Activated T-helper 17 cell treated with anti-CD3 and anti-CD28 coated beads, Interleukin-2, amount 50 U/mL, for 72 hours (primary cell): ENCODE measurements around the gene LATS2. TPM values are rescaled to one million over a fixed set of nuclear protein-coding genes. Genes with fewer than 3 reads are reported as not detected.

Source experiments
- ATAC-seq: fragments of 150-1000 bp; cut with Tn5 transposase; replicated peaks from 2 replicates; pipeline ENCODE4 v1.10.0; 2021; ENCODE audit warnings: mild to moderate bottlenecking, moderate library complexity
- H3K27ac Mint-ChIP-seq: one replicate; pipeline ENCODE4 v1.8.0; 2022; ENCODE audit warnings: mixed read lengths
- H3K27me3 Mint-ChIP-seq: one replicate; pipeline ENCODE4 v1.8.0; 2022; ENCODE audit warnings: mixed read lengths
- H3K36me3 Mint-ChIP-seq: one replicate; pipeline ENCODE4 v1.8.0; 2022; ENCODE audit warnings: low read depth, mild to moderate bottlenecking, mixed read lengths
- H3K4me1 Mint-ChIP-seq: one replicate; pipeline ENCODE4 v1.8.0; 2022; ENCODE audit warnings: mixed read lengths
- H3K4me3 Mint-ChIP-seq: one replicate; pipeline ENCODE4 v1.8.0; 2022; ENCODE audit warnings: mild to moderate bottlenecking, mixed read lengths
- H3K9me3 Mint-ChIP-seq: one replicate; pipeline ENCODE4 v1.8.0; 2022; ENCODE audit warnings: mixed read lengths
- total RNA-seq, 2 donors: library from RNA; stranded (reverse); gene quantifications; one replicate each; pipeline ENCODE4 v1.2.3, GENCODE V29; 2022

The LATS2 gene
- total RNA-seq, 2 donors from 2014 or later, result 4.9 to 9.2 TPM

DNA sequence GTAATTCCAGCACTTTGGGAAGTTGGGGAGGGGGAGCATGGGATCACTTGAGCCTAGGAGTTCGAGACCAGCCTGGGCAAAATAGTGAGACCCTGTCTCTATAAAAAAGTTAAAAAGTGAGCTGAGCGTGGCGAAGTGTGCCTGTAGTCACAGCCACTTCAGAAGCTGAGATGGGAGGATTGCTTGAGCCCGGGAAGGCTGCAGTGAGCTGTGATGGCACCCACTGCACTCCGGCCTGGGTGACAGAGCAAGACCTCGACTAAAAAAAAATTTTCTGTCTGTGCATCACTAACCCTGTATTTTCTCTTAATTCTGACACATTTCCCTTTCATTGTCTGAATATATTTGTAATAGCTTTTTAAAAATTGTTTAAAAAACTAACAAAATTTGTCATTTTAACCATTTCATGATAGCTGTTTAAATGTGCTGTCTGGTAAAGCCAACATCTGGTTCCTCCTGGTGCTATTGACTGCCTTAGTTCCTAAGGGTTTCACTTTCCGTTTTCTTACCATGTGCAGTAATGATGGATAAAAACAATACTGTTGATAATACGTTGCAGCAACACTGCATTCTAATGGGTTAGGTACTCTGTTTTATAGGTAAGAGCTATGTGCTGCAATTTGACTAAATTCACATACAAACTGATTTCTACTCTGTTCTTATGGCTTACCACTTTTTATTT, 29.7 kb downstream of the LATS2 start:
- no peak overlapping the region for H3K27ac Mint-ChIP-seq
- no peaks in the 10 kb centered on the region for H3K36me3 Mint-ChIP-seq

DNA sequence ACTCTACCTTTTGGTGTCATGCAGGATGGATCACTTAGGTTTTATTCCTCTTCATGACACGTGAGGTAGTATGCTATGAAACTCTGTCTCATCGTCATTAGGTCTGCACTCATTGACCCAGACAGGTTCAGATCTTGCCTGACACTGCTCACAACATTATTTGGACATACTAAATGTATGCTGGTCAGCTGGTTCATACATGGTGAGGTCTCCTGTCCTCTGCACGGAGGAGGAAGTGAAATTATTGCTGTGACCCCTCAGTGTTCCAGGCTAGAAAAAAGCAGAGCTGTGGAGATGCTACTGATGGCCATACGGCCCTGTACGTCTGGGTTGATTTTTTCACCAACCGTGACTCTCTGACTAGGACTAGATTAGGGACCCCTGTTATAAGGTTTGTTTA, 35.8 kb downstream of the LATS2 start:
- no peaks in the 10 kb centered on the region for H3K27me3 Mint-ChIP-seq
- no peak overlapping the region for H3K27ac Mint-ChIP-seq
- H3K9me3 Mint-ChIP-seq, result no peaks in the 10 kb centered on the region
- H3K4me1 Mint-ChIP-seq, result no peaks in the 10 kb centered on the region
- ATAC-seq, result no peak
- no peak overlapping the region for H3K4me3 Mint-ChIP-seq
- H3K36me3 Mint-ChIP-seq, result no peaks in the 10 kb centered on the region

More for the DNA sequence above, 29.7 kb downstream of the LATS2 start:
- Mint-ChIP-seq H3K27me3 (no peaks in the 10 kb centered on the region), H3K9me3 (no peaks in the 10 kb centered on the region), H3K4me1 (peaks cover 23% of the 10 kb centered on the region), H3K4me3 (no peak overlapping the region)
- no peak for ATAC-seq

GRCh38 chr13:21022056-21022979, 39.1 kb downstream of the LATS2 start:
- H3K27ac Mint-ChIP-seq, result no peak overlapping the region
- ATAC-seq, result no peak
- H3K4me3 Mint-ChIP-seq, result no peak overlapping the region
- H3K4me1 Mint-ChIP-seq, result peaks cover 5% of the 10 kb centered on the region
- H3K9me3 Mint-ChIP-seq, result no peaks in the 10 kb centered on the region
- H3K36me3 Mint-ChIP-seq, result no peaks in the 10 kb centered on the region
- no peaks in the 10 kb centered on the region for H3K27me3 Mint-ChIP-seq

DNA sequence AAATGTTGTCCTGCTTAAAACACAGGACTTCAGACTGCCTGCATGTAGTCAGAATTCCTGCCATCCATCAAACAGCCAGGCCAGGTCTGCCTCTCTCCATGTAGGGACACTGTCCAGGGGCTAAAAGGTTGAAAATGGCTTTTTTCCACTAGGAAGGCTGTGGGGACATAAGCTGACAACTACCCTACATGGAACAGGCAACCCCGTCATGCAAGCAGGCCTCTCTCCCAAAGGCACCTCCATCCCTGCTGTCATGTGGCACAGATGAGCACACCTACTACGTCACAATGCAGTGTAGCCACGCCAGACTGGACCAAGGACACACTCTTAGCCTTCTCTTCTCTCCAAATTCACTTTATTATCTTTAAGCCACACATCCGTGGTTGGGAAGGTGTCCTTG, 40.8 kb downstream of the LATS2 start:
- H3K4me1 Mint-ChIP-seq, result peaks cover 14% of the 10 kb centered on the region
- H3K27me3 Mint-ChIP-seq, result no peaks in the 10 kb centered on the region
- H3K27ac Mint-ChIP-seq, result no peak overlapping the region
- peaks cover 5% of the 10 kb centered on the region for H3K9me3 Mint-ChIP-seq
- no peak overlapping the region for H3K4me3 Mint-ChIP-seq
- no peak for ATAC-seq
- no peaks in the 10 kb centered on the region for H3K36me3 Mint-ChIP-seq

DNA sequence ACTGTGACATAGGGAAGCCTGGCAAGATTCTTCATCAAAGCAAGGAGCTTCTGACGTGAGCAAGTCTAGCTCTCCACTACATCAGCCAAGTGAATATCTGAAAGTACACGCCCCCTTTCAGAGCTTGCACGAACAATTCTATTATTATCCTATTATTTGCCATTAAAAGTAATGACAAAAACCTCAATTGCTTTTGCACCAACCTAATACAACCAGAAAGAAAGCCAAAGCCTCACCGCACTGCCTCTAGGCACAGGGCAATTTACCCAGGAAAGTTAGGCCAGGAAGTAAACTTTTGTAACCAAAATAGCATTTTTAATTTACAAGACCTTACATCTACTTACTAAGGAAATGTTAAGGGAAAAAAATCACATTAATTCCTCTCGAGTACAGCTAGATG, 41.2 kb downstream of the LATS2 start:
- H3K27ac Mint-ChIP-seq, result no peak overlapping the region
- H3K36me3 Mint-ChIP-seq, result no peaks in the 10 kb centered on the region
- peaks cover 15% of the 10 kb centered on the region for H3K4me1 Mint-ChIP-seq
- H3K27me3 Mint-ChIP-seq, result no peaks in the 10 kb centered on the region
- H3K9me3 Mint-ChIP-seq, result peaks cover 5% of the 10 kb centered on the region
- no peak for ATAC-seq
- H3K4me3 Mint-ChIP-seq, result no peak overlapping the region

DNA sequence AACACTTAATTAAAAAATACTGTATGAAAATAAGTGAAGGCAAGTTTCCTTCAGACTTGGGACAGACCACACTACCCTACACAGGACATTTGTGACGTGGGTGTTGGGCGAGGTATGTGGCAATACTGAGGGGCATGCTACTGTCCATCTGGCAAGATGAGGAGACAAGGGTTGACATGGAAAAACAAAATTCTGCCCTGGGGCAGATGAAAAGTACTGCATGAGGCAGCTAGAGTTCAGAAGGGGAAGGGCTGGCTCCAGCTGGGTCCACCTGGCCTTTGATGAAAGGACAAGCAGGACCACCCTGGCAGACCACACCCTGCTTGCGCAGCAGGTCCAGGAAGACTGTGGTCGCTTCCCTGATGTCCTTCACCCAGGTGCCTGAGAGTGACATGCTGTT, 43.2 kb downstream of the LATS2 start:
- Mint-ChIP-seq H3K36me3 (no peaks in the 10 kb centered on the region), H3K27me3 (no peaks in the 10 kb centered on the region), H3K9me3 (peaks cover 5% of the 10 kb centered on the region), H3K27ac (peak overlapping the region; percentile 94), H3K4me3 (no peak overlapping the region), H3K4me1 (peaks cover 22% of the 10 kb centered on the region)
- ATAC-seq, result no peak

- Mint-ChIP-seq H3K27me3 (no peaks in the 10 kb centered on the region), H3K36me3 (no peaks in the 10 kb centered on the region), H3K4me1 (peaks cover 22% of the 10 kb centered on the region), H3K27ac (peak overlapping the region; percentile 94), H3K9me3 (peaks cover 5% of the 10 kb centered on the region), H3K4me3 (peak overlapping the region; percentile 78)
- no peak for ATAC-seq
These were observed 44.9 kb downstream of the LATS2 start for GRCh38 chr13:21016487-21016886.

DNA sequence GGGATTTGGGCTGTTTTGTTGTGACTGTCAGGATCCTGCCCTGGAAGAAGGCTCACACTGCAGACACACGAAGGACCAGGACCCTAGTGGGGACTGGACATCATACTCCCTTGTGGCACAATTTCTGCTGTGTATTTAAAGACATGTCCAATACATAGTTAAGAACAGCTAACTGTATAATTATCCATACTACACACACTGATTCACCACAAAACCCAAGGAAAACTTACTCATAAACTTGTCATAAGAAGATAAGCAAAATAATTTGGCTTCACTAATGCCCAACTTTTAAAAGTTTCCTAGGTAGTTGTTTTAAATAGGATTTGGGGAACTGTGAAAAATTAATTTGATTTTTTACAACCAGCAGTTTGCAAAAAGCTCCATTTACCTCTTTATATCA, 46.1 kb downstream of the LATS2 start:
- Mint-ChIP-seq H3K27ac (no peak overlapping the region), H3K4me3 (no peak overlapping the region), H3K27me3 (no peaks in the 10 kb centered on the region), H3K4me1 (peaks cover 33% of the 10 kb centered on the region), H3K36me3 (no peaks in the 10 kb centered on the region), H3K9me3 (peaks cover 12% of the 10 kb centered on the region)
- no peak for ATAC-seq

GRCh38 chr13:21014502-21015170, 46.8 kb downstream of the LATS2 start:
- Mint-ChIP-seq H3K27me3 (no peaks in the 10 kb centered on the region), H3K4me3 (no peak overlapping the region), H3K27ac (no peak overlapping the region), H3K4me1 (peaks cover 36% of the 10 kb centered on the region), H3K36me3 (no peaks in the 10 kb centered on the region), H3K9me3 (peaks cover 12% of the 10 kb centered on the region)
- no peak for ATAC-seq

DNA sequence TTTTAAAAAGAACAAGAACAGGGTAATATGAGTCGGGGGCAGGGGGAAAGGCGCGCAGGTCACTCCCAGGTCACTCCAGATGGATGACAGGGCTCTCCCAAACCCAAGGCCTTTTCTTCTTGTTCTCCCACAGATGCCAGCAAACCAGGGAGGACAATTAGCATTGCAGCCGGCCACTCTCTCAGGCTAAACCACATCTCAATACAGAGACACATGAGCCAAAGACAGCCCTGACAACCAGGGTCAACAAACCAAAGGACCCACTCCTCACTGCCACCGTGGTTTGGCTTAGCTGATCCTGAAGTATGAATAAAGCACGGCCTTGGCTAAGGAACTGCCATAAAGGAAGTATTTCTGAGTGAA, 47.3 kb downstream of the LATS2 start:
- Mint-ChIP-seq H3K27ac (no peak overlapping the region), H3K4me3 (no peak overlapping the region), H3K9me3 (peaks cover 12% of the 10 kb centered on the region), H3K27me3 (no peaks in the 10 kb centered on the region), H3K4me1 (peaks cover 36% of the 10 kb centered on the region), H3K36me3 (no peaks in the 10 kb centered on the region)
- no peak for ATAC-seq

GRCh38 chr13:21013682-21014038, 47.7 kb downstream of the LATS2 start:
- Mint-ChIP-seq H3K36me3 (no peaks in the 10 kb centered on the region), H3K4me3 (no peak overlapping the region), H3K27ac (no peak overlapping the region), H3K27me3 (no peaks in the 10 kb centered on the region), H3K9me3 (peaks cover 12% of the 10 kb centered on the region), H3K4me1 (peaks cover 36% of the 10 kb centered on the region)
- ATAC-seq, result no peak

GRCh38 chr13:21012841-21013681, 48.3 kb downstream of the LATS2 start:
- Mint-ChIP-seq H3K9me3 (peaks cover 12% of the 10 kb centered on the region), H3K27me3 (no peaks in the 10 kb centered on the region), H3K36me3 (no peaks in the 10 kb centered on the region), H3K4me3 (no peak overlapping the region), H3K27ac (peak overlapping the region; percentile 19), H3K4me1 (peaks cover 35% of the 10 kb centered on the region)
- ATAC-seq, result no peak

GRCh38 chr13:21012211-21012610, 49.2 kb downstream of the LATS2 start:
- Mint-ChIP-seq H3K27ac (peak overlapping the region; percentile 19), H3K4me3 (no peak overlapping the region), H3K4me1 (peaks cover 29% of the 10 kb centered on the region), H3K36me3 (no peaks in the 10 kb centered on the region), H3K9me3 (peaks cover 12% of the 10 kb centered on the region), H3K27me3 (no peaks in the 10 kb centered on the region)
- no peak for ATAC-seq

DNA sequence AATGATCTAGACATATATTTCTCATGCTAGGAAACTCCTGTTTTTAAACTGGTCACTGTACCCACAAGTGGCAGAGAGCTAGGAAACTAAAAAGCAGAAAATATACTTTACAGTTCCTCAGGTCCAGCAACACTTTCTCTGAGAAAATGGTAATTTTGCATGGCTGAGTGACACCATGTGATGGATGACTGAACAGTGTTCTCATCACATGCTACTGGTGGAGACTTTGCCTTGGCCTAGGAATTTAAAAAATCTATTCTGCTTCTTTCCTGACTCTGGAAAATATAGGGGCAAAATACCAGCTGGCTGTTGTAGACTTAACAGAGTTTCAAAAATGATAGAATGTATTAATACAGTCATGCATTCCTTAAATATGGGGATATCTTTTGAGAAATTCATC, 50.0 kb downstream of the LATS2 start:
- ATAC-seq, result no peak
- peaks cover 7% of the 10 kb centered on the region for H3K9me3 Mint-ChIP-seq
- no peaks in the 10 kb centered on the region for H3K27me3 Mint-ChIP-seq
- H3K4me3 Mint-ChIP-seq, result peak overlapping the region; percentile 66
- peak overlapping the region; percentile 90 for H3K27ac Mint-ChIP-seq
- H3K36me3 Mint-ChIP-seq, result no peaks in the 10 kb centered on the region
- peaks cover 21% of the 10 kb centered on the region for H3K4me1 Mint-ChIP-seq
